Left lung (tissue), 10 donors: Measurements from ENCODE around the gene POU6F2. TPM values are rescaled to one million over a fixed set of nuclear protein-coding genes. Genes with fewer than 3 reads are reported as not detected.
A peak's percentile ranks its signal among the peaks of the same experiment; 100 is the strongest.
"Not testable (repeated sequence)": the region's sequence is repeated elsewhere in the genome, so short reads cannot be mapped to it uniquely, and the experiment has no call there.

Experiments used
- ATAC-seq: fragments of 200-7000 bp; cut with Tn5 transposase; one replicate; pipeline ENCODE4 v1.9.1; 2020; ENCODE audit warnings: moderate library complexity
- DNase-seq, 4 donors: peaks; one replicate each; pipeline ENCODE4 v3.0.0-alpha.2; 2013 to 2020
- H3K27ac ChIP-seq, 2 donors: fragments of 200-600 bp; sonication (generic) in 1 of 2; one replicate each; pipeline versions ENCODE4 v1.5.0 to v1.8.0; 2020 to 2021
- H3K27me3 ChIP-seq, 2 donors: fragments of 200-600 bp; sonication (generic) in 1 of 2; one replicate each; pipeline versions ENCODE4 v1.5.0 to v1.8.0; 2020 to 2021
- H3K36me3 ChIP-seq, 2 donors: fragments of 200-600 bp; sonication (generic) in 1 of 2; one replicate each; pipeline versions ENCODE4 v1.5.0 to v1.8.0; 2020 to 2021
- H3K4me1 ChIP-seq, 2 donors: fragments of 200-600 bp; one replicate each; pipeline ENCODE4 v1.8.0; 2021
- H3K4me3 ChIP-seq, 2 donors: fragments of 200-600 bp; sonication (generic) in 1 of 2; one replicate each; pipeline versions ENCODE4 v1.5.0 to v1.8.0; 2020 to 2021; ENCODE audit warnings: mild to moderate bottlenecking in 1 of 2
- H3K9me3 ChIP-seq, 2 donors: fragments of 200-600 bp; sonication (generic) in 1 of 2; one replicate each; pipeline versions ENCODE4 v1.5.0 to v1.8.0; 2020 to 2021
- intact Hi-C, 2 donors: fragments of 100-400 bp; cut with DNase I; formaldehyde crosslinking; loops; one replicate each; pipeline versions ENCODE4 v1.11.2 to v1.14.2; 2022
- polyA plus RNA-seq, 6 donors: library from polyadenylated mRNA; unstranded; fragments of 120-200 nt; gene quantifications; one replicate each; pipeline ENCODE4 v1.2.1, GENCODE V29; 2013; ENCODE audit not compliant: insufficient read length in 6 of 6
- total RNA-seq, 2 donors: library from RNA; stranded (reverse); fragmentation: NEBNext Ultra II Directional; extraction: Animal tissue kit (Norgen Biotek cat#: 25700); gene quantifications; one replicate each; pipeline ENCODE4 v1.2.1, GENCODE V29; 2021
- TF ChIP-seq, protein P1 (sequence below), 2 donors: fragments of 200-600 bp; sonication (generic) in 1 of 2; IDR thresholded peaks; one replicate each; pipeline versions ENCODE4 v1.5.0 to v1.8.0; 2021; ENCODE audit warnings: antibody characterized with exemption in 2 of 2
- donor health status: DM: no; HTN: yes; CAD: no.
- donor health status: DM: no; HTN: no; CAD: no.

POU6F2 gene
- total and polyA plus RNA-seq, 8 donors: 0.08 to 0.32 (median 0.18) TPM; not detected in 3

DNA sequence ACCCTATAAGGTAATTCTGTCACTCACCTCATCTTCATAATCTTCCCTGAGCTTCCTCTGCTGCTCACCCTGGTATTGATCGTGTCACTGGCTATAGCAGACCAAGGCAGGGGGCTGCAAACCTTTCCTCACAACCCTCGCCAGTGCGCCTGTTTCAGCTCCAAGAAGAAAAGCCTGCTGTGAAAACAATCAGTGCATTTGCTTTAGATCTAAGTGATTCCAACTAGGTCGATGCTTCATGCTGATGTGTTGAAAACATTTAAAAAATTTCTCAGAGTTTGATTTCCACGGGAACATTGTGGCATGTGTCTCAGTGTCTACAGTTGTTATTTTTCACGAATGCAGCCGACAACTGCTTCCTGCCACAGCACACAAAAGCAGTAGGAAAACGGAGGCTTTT is 27.3 kb downstream of the POU6F2 start:
- intact Hi-C loops: no loop called here
- no peak for ATAC-seq

DNA sequence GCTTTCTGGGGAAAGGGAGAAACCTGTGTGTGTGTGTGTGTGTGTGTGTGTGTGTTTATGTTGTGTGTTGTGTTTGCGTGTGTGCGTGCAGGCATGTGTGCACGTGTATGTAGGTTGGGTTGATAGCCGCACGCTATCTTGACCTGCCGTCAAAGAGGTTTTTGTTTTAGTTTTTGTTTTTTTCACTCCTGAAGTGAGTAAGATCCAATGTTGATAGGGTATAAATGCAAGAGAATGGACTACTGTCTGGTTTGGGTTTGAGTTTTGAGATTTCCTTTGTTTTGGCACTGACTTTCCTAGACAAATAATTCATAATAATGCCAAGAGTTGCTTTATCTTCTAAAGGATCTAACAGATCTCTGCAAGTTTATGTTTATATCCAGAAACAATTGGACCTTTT is 27.8 kb downstream of the POU6F2 start:
- Histone ChIP-seq H3K4me3 (no peak overlapping the region), H3K4me1 (no peaks in the 10 kb centered on the region), H3K27me3 (no peaks in the 10 kb centered on the region), H3K9me3 (no peaks in the 10 kb centered on the region), H3K36me3 (no peaks in the 10 kb centered on the region), H3K27ac (no peak overlapping the region)
- DNase-seq: no peak
- no peak for ATAC-seq
- intact Hi-C loops: no loop called here
- TF ChIP-seq, protein P1, sequence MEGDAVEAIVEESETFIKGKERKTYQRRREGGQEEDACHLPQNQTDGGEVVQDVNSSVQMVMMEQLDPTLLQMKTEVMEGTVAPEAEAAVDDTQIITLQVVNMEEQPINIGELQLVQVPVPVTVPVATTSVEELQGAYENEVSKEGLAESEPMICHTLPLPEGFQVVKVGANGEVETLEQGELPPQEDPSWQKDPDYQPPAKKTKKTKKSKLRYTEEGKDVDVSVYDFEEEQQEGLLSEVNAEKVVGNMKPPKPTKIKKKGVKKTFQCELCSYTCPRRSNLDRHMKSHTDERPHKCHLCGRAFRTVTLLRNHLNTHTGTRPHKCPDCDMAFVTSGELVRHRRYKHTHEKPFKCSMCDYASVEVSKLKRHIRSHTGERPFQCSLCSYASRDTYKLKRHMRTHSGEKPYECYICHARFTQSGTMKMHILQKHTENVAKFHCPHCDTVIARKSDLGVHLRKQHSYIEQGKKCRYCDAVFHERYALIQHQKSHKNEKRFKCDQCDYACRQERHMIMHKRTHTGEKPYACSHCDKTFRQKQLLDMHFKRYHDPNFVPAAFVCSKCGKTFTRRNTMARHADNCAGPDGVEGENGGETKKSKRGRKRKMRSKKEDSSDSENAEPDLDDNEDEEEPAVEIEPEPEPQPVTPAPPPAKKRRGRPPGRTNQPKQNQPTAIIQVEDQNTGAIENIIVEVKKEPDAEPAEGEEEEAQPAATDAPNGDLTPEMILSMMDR (IDR thresholded peaks at IDR 0.05): no peak

More for the DNA sequence above, 27.3 kb downstream of the POU6F2 start:
- Histone ChIP-seq H3K9me3 (no peaks in the 10 kb centered on the region), H3K27ac (no peak overlapping the region), H3K36me3 (no peaks in the 10 kb centered on the region), H3K27me3 (no peaks in the 10 kb centered on the region), H3K4me3 (no peak overlapping the region), H3K4me1 (no peaks in the 10 kb centered on the region)
- TF ChIP-seq, protein P1 (IDR thresholded peaks at IDR 0.05): no peak
- DNase-seq: no peak

DNA sequence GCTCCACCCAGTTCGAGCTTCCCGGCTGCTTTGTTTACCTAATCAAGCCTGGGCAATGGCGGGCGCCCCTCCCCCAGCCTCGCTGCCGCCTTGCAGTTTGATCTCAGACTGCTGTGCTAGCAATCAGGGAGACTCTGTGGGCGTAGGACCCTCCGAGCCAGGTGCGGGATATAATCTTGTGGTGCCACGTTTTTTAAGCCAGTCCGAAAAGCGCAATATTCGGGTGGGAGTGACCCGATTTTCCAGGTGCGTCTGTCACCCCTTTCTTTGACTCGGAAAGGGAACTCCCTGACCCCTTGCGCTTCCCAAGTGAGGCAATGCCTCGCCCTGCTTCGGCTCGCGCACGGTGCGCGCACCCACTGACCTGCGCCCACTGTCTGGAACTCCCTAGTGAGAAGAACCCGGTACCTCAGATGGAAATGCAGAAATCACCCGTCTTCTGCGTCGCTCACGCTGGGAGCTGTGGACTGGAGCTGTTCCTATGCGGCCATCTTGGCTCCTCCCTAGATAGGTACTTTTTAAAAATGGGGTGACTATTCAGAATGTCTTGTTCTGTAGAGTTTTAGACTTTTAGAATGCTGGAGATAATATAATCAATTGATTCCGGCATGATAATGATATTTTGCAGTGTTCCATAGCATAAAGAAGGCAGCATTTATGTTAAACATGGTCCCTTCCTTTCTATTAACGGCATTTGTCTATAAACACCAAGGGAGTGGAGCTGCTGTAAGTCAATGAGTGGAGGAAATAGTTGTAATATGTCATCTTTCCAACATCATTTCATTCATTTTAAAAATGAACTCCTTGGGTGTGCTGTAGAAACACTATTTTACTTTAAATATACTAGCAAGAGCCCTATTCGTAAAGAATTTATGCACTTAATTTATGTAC is 35.6 kb downstream of the POU6F2 start:
- H3K27ac ChIP-seq, H3K4me3 ChIP-seq, H3K9me3 ChIP-seq, intact Hi-C loops, ATAC-seq, H3K36me3 ChIP-seq, H3K27me3 ChIP-seq, H3K4me1 ChIP-seq, DNase-seq: not testable (repeated sequence)

DNA sequence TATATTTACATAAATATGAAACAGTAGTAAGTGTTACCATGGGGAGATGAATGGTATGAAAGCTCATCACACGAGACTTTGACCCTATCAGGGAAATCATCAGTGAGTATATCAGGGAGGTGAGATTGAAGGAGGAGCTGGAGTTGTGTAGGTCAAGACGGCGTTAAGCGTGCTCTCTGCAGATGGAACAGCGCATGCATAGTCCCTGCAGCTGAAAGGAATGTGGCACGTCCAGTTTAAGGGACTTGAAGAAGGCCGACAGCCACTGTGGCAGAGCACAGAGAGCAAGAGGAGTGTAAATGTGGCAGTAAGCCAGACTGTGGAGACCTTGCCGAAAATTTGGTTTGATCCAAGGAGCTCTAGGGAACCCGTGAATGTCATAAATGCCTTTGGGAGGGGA is 38.9 kb downstream of the POU6F2 start:
- no peaks in the 10 kb centered on the region for H3K27me3 ChIP-seq
- intact Hi-C loops: no loop called here
- ATAC-seq: peak; percentile 100

DNA sequence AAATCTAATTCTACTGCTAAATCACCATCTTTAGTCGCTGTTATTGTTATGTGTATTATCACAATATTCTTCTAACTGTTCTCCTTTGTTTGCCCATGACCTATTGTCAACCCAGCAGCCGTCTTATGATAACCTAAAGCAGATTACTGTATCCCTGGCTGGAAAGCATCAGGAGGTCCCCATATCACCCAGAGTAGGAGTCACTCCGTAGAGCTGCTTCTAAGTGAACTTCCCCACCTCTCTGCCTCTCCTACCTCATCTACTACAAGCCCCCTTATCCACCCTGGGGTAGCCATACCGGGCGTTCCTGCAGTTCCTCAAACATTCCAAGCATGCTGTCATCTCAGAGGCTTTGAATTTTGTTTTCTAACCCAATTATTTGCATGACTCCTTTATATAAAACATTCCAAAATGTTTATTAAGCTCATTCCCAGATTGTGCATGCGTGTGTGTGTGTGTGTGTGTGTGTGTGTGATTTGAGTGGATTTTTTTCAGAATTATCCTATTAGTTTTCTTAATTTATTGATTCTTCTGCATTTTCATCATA is 39.7 kb downstream of the POU6F2 start:
- DNase-seq: no peak
- Histone ChIP-seq H3K4me1 (no peaks in the 10 kb centered on the region), H3K27ac (no peak overlapping the region), H3K4me3 (no peak overlapping the region), H3K27me3 (no peaks in the 10 kb centered on the region), H3K9me3 (peaks cover 0 to 1% of the 10 kb centered on the region in 2 donors), H3K36me3 (no peaks in the 10 kb centered on the region)
- peak; percentile 32 for ATAC-seq
- intact Hi-C loops: no loop called here
- TF ChIP-seq, protein P1 (IDR thresholded peaks at IDR 0.05): no peak

More for the DNA sequence above, 38.9 kb downstream of the POU6F2 start:
- Histone ChIP-seq H3K27ac (no peak overlapping the region), H3K36me3 (no peaks in the 10 kb centered on the region), H3K4me1 (no peaks in the 10 kb centered on the region), H3K4me3 (no peak overlapping the region), H3K9me3 (no peaks in the 10 kb centered on the region)
- TF ChIP-seq, protein P1 (IDR thresholded peaks at IDR 0.05): no peak
- DNase-seq: peak in 3 of 4 donors; percentile 18 to 73 (median 63)
